ENCODE data around the gene TOM1L2.

Gene TOM1L2

DNA sequence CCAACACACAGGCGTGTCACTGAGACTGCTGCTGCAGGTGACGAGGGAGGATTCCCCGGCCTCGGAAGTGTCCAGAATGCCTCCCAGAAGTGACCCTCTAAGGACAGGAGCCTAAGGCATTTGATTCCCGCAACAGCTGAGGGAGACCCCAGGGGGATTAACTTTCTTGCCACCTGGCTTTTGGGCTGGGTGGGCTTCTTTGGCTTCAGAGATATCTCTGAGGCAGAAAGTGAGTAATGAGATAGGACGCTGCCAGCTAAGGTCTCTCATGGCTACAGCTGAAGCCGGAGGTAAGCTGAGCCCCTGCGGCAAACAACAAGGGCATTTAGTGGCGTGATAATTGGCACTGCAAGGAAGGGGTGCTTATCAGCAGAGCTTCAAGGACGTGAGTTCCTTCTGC, 17.4 kb upstream of the TOM1L2 start:
- TF ChIP-seq, protein P1, sequence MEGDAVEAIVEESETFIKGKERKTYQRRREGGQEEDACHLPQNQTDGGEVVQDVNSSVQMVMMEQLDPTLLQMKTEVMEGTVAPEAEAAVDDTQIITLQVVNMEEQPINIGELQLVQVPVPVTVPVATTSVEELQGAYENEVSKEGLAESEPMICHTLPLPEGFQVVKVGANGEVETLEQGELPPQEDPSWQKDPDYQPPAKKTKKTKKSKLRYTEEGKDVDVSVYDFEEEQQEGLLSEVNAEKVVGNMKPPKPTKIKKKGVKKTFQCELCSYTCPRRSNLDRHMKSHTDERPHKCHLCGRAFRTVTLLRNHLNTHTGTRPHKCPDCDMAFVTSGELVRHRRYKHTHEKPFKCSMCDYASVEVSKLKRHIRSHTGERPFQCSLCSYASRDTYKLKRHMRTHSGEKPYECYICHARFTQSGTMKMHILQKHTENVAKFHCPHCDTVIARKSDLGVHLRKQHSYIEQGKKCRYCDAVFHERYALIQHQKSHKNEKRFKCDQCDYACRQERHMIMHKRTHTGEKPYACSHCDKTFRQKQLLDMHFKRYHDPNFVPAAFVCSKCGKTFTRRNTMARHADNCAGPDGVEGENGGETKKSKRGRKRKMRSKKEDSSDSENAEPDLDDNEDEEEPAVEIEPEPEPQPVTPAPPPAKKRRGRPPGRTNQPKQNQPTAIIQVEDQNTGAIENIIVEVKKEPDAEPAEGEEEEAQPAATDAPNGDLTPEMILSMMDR (IDR thresholded peaks at IDR 0.05; ENCODE audit: control insufficient read depth, insufficient read depth, low read depth, low read length, missing control alignments), result no peak
- H3K4me3 ChIP-seq (ENCODE audit: control insufficient read depth, low read depth, low read length), result no peak overlapping the region
- DNase-seq (ENCODE audit: low read depth), result no peak

GRCh38 chr17:17989081-17989480, 16.9 kb upstream of the TOM1L2 start:
- TF ChIP-seq, protein P1 (IDR thresholded peaks at IDR 0.05; ENCODE audit: control insufficient read depth, insufficient read depth, low read depth, low read length, missing control alignments), result no peak

DNA sequence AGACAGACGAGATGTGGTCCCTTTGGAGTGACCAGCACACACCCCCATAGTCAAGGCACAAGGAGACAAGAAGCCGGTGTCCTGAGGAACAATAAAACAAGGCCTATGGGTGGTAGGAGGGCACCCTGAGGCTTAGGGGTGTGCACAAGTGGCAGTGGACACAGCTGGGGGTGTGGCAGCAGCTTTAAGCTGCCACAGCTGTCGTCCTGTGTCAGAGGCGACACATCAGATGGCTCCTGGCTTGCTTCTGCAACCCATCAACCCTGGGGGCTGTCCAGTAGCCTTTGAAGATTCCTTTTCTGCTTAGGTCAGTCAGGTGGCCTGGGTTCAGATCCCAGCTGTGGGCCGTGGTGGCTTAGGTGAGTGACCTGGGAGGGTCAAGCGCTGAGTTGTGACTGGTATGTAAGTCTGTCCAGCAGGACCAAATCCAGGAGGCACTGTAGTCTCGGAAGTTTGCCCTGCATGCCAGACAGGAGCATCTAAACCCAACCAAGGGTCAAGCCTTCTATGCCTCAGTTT, 16.3 kb upstream of the TOM1L2 start:
- DNase-seq (ENCODE audit: low read depth), result no peak
- H3K4me3 ChIP-seq (ENCODE audit: control insufficient read depth, low read depth, low read length), result no peak overlapping the region
- TF ChIP-seq, protein P1 (IDR thresholded peaks at IDR 0.05; ENCODE audit: control insufficient read depth, insufficient read depth, low read depth, low read length, missing control alignments), result no peak

More at GRCh38 chr17:17989081-17989480, 16.9 kb upstream of the TOM1L2 start:
- DNase-seq (ENCODE audit: low read depth), result no peak
- H3K4me3 ChIP-seq (ENCODE audit: control insufficient read depth, low read depth, low read length), result no peak overlapping the region

GRCh38 chr17:17987901-17988300, 15.7 kb upstream of the TOM1L2 start:
- TF ChIP-seq, protein P1 (IDR thresholded peaks at IDR 0.05; ENCODE audit: control insufficient read depth, insufficient read depth, low read depth, low read length, missing control alignments), result no peak
- no peak overlapping the region for H3K4me3 ChIP-seq (ENCODE audit: control insufficient read depth, low read depth, low read length)
- no peak for DNase-seq (ENCODE audit: low read depth)

GRCh38 chr17:17987187-17987896, 15.1 kb upstream of the TOM1L2 start:
- H3K4me3 ChIP-seq (ENCODE audit: control insufficient read depth, low read depth, low read length), result no peak overlapping the region
- TF ChIP-seq, protein P1 (IDR thresholded peaks at IDR 0.05; ENCODE audit: control insufficient read depth, insufficient read depth, low read depth, low read length, missing control alignments), result no peak
- no peak for DNase-seq (ENCODE audit: low read depth)

GRCh38 chr17:17985555-17985954, 13.4 kb upstream of the TOM1L2 start:
- TF ChIP-seq, protein P1 (IDR thresholded peaks at IDR 0.05; ENCODE audit: control insufficient read depth, insufficient read depth, low read depth, low read length, missing control alignments), result peak; percentile 37
- DNase-seq (ENCODE audit: low read depth), result no peak
- no peak overlapping the region for H3K4me3 ChIP-seq (ENCODE audit: control insufficient read depth, low read depth, low read length)
